K562 (cell line): ENCODE results near the gene PLCB3. TPM values are rescaled to one million over a fixed set of nuclear protein-coding genes. Genes with fewer than 3 reads are reported as not detected.
A peak's percentile ranks its signal among the peaks of the same experiment; 100 is the strongest.

ENCODE experiments used
- CEBPZ ChIP-seq: fragments of 150-350 bp; IDR thresholded peaks from 2 replicates; pipeline ENCODE4 v1.6.1; 2014; ENCODE audit warnings: low read depth, mild to moderate bottlenecking, low read length, borderline replicate concordance
- CREB1 ChIP-seq, 2 experiments: sonication (generic) in 1 of 2; formaldehyde crosslinking in 1 of 2; IDR thresholded peaks; 2 replicates each; pipeline versions ENCODE4 v1.6.1 to v1.8.0; 2012 to 2022; ENCODE audit warnings: inconsistent platforms in 1 of 2, mild to moderate bottlenecking in 1 of 2, missing genetic modification reagents in 1 of 2, moderate library complexity in 1 of 2
- CREM ChIP-seq: IDR thresholded peaks from 2 replicates; pipeline ENCODE4 v1.6.1; 2014; ENCODE audit warnings: antibody characterized with exemption, low read depth
- DPF2 ChIP-seq: fragments of 450-650 bp; IDR thresholded peaks from 2 replicates; pipeline ENCODE4 v1.6.1; 2016
- GTF2E2 ChIP-seq: fragments of 200-800 bp; sonication (Bioruptor generic); IDR thresholded peaks from 2 replicates; pipeline ENCODE4 v1.6.1; 2016; ENCODE audit warnings: missing genetic modification characterization, missing compliant biosample characterization
- HDAC3 ChIP-seq: fragments of 450-650 bp; IDR thresholded peaks from 2 replicates; pipeline ENCODE4 v1.6.1; 2018; ENCODE audit warnings: borderline replicate concordance, mild to moderate bottlenecking, moderate library complexity; ENCODE audit not compliant: partially characterized antibody
- HMBOX1 ChIP-seq: sonication (generic); IDR thresholded peaks from 2 replicates; pipeline ENCODE4 v1.6.1; 2016
- RB1 ChIP-seq: fragments of 450-650 bp; IDR thresholded peaks from 2 replicates; pipeline ENCODE4 v1.6.1; 2017; ENCODE audit warnings: low read depth, mild to moderate bottlenecking
- SMARCB1 ChIP-seq: IDR thresholded peaks from 2 replicates; pipeline ENCODE4 v1.6.1; 2011; ENCODE audit warnings: improper control_type of control experiment, low read depth; ENCODE audit not compliant: insufficient read length
- TAL1 ChIP-seq: fragments of 450-650 bp; IDR thresholded peaks from 2 replicates; pipeline ENCODE4 v1.6.1; 2016; ENCODE audit warnings: mild to moderate bottlenecking
- TEAD1 ChIP-seq, 2 experiments: fragments of 450-650 bp in 1 of 2; sonication (generic) in 1 of 2; formaldehyde crosslinking; IDR thresholded peaks; 2 replicates each; pipeline versions ENCODE4 v1.4.0 to v1.8.0; 2020 to 2022; ENCODE audit warnings: mild to moderate bottlenecking in 2 of 2, missing genetic modification reagents in 1 of 2
- THAP12 ChIP-seq: fragments of 250-450 bp; sonication (Bioruptor Pico); IDR thresholded peaks from 2 replicates; pipeline ENCODE4 v1.9.0; 2021; ENCODE audit warnings: mild to moderate bottlenecking, inconsistent platforms
- YY1 ChIP-seq, 3 experiments: IDR thresholded peaks; 2 replicates each; pipeline ENCODE4 v1.6.1; 2011; ENCODE audit warnings: low read length in 2 of 3, mild to moderate bottlenecking in 2 of 3, moderate library complexity in 2 of 3, borderline replicate concordance in 1 of 3, control low read depth in 1 of 3, low read depth in 1 of 3; ENCODE audit not compliant: insufficient read depth in 3 of 3, insufficient replicate concordance in 2 of 3, control insufficient read depth in 1 of 3, insufficient read length in 1 of 3; ENCODE audit errors: extremely low read depth in 1 of 3
- ZBTB33 ChIP-seq: sonication (generic); formaldehyde crosslinking; IDR thresholded peaks from 2 replicates; pipeline ENCODE4 v1.8.1; 2023; ENCODE audit warnings: mild to moderate bottlenecking, missing genetic modification reagents
- ZNF143 ChIP-seq: sonication (generic); formaldehyde crosslinking; IDR thresholded peaks from 2 replicates; pipeline ENCODE4 v1.9.0; 2022; ENCODE audit warnings: mild to moderate bottlenecking, missing genetic modification reagents
- ZNF3 ChIP-seq: fragments of 250-450 bp; sonication (Bioruptor Pico); IDR thresholded peaks from 2 replicates; pipeline ENCODE4 v1.5.0; 2021; ENCODE audit warnings: mild to moderate bottlenecking, moderate library complexity
- ZNF354B ChIP-seq: fragments of 250-450 bp; sonication (Bioruptor Pico); IDR thresholded peaks from 2 replicates; pipeline ENCODE4 v1.4.0; 2020
- ZNF584 ChIP-seq: fragments of 200-800 bp; sonication (Bioruptor generic); IDR thresholded peaks from 2 replicates; pipeline ENCODE4 v1.6.1; 2016; ENCODE audit warnings: low read depth, mild to moderate bottlenecking, missing genetic modification characterization, missing compliant biosample characterization
- polyA plus RNA-seq, 8 experiments: library from polyadenylated mRNA; depleted of rRNA in 4 of 8; stranded (reverse) in 5 of 8; unstranded in 3 of 8; fragments of >200 nt; fragmentation: Nextera tagmentation in 2 of 8; fragmentation: Illumina TruSeq in 1 of 8; extraction: Ambion mirVana in 2 of 8; extraction: Trizol in 1 of 8; gene quantifications; 2 replicates each; pipeline versions ENCODE4 v1.2.1 to v1.2.3, GENCODE V29; 2011 to 2014; ENCODE audit warnings: inconsistent platforms in 1 of 8, missing spikeins in 1 of 8
- total RNA-seq, 7 experiments: library from RNA; depleted of rRNA in 6 of 7; stranded (reverse); fragments of >200 nt in 6 of 7; fragmentation: Illumina TruSeq in 2 of 7; extraction: Trizol in 2 of 7; gene quantifications; 2 replicates each; pipeline versions ENCODE4 v1.2.1 to v1.2.3, GENCODE V29; 2011 to 2021; ENCODE audit warnings: low replicate concordance in 1 of 7

PLCB3 gene
- total and polyA plus RNA-seq, 9 of the 15 experiments (the other 6 are each of a cell fraction or from before 2014, with no cell fraction given): 0.31 to 44.8 (median 14.6) TPM

- TF ChIP-seq THAP12 (no peak), HDAC3 (peak; percentile 7), ZBTB33 (no peak), CREB1 (IDR thresholded peaks at IDR 0.05) (peak; percentile 59), CREB1 (CRISPR knock-in tag; IDR thresholded peaks at IDR 0.05) (peak; percentile 74; the same call in 1 of the 2 replicates), RB1 (peak; percentile 53; the same call in 1 of the 2 replicates), ZNF354B (no peak), ZNF584 (CRISPR knock-in tag) (peak; percentile 71; the same call in 1 of the 2 replicates), HMBOX1 (0 out of 2 replicates have a peak, but pooled peaks have one; percentile 11), DPF2 (no peak), TAL1 (no peak), GTF2E2 (tag) (peak; percentile 90; the same call in 1 of the 2 replicates), TEAD1 (CRISPR knock-in tag; IDR thresholded peaks at IDR 0.05) (0 out of 4 replicates have a peak, but pooled peaks of 1 of the 2 experiments have one; percentile 10), ZNF143 (no peak), CREM (peak; percentile 90), SMARCB1 (no peak), CEBPZ (no peak), ZNF3 (CRISPR knock-in tag) (no peak), YY1 (IDR thresholded peaks at IDR 0.05; ENCODE audit: borderline replicate concordance in 1 of 3, control insufficient read depth in 1 of 3, extremely low read depth in 1 of 3, insufficient read depth in 3 of 3, insufficient read length in 1 of 3, insufficient replicate concordance in 2 of 3, low read depth in 1 of 3, low read length in 2 of 3) (peak; percentile 99 to 100 (median 99))
These were observed 18.4 kb downstream of the PLCB3 start (continued) for GRCh38 chr11:64269540-64270220.
